Smooth muscle cell (in vitro differentiated cells): ENCODE measurements around the gene SMG5. TPM values are rescaled to one million over a fixed set of nuclear protein-coding genes. Genes with fewer than 3 reads are reported as not detected.

Experiments
- DNase-seq: peaks from one replicate; lab custom pipeline; 2025; ENCODE audit not compliant: unreplicated experiment; lab: John Stamatoyannopoulos, UW
- H2AFZ ChIP-seq: fragments of 200-600 bp; sonication (generic); 2 replicates; pipeline ENCODE4 v1.6.0; 2016; ENCODE audit warnings: antibody characterized with exemption, low read depth, mild to moderate bottlenecking
- H3F3A ChIP-seq: fragments of 200-600 bp; sonication (generic); 2 replicates; pipeline ENCODE4 v1.6.0; 2017; ENCODE audit warnings: antibody characterized with exemption, low read depth
- H3K27ac ChIP-seq: fragments of 200-600 bp; sonication (generic); 2 replicates; pipeline ENCODE4 v1.5.1; 2016; ENCODE audit warnings: low read depth, mild to moderate bottlenecking
- H3K27me3 ChIP-seq: fragments of 200-600 bp; sonication (generic); 2 replicates; pipeline ENCODE4 v1.6.1; 2016; ENCODE audit warnings: low read depth, mild to moderate bottlenecking
- H3K36me3 ChIP-seq: fragments of 200-600 bp; sonication (generic); 2 replicates; pipeline ENCODE4 v1.5.1; 2016; ENCODE audit warnings: low read depth
- H3K4me1 ChIP-seq: fragments of 200-600 bp; sonication (generic); 2 replicates; pipeline ENCODE4 v1.5.1; 2016; ENCODE audit warnings: low read depth
- H3K4me2 ChIP-seq: fragments of 200-600 bp; sonication (generic); 2 replicates; pipeline ENCODE4 v1.6.0; 2016; ENCODE audit warnings: mild to moderate bottlenecking
- H3K4me3 ChIP-seq: fragments of 200-600 bp; sonication (generic); 2 replicates; pipeline ENCODE4 v1.5.1; 2016; ENCODE audit warnings: mild to moderate bottlenecking
- H3K79me2 ChIP-seq: fragments of 200-600 bp; sonication (generic); 2 replicates; pipeline ENCODE4 v1.6.0; 2016; ENCODE audit warnings: low read depth, mild to moderate bottlenecking
- H3K9ac ChIP-seq: fragments of 200-600 bp; sonication (generic); 2 replicates; pipeline ENCODE4 v1.6.0; 2016; ENCODE audit warnings: low read depth
- H3K9me3 ChIP-seq: fragments of 200-600 bp; sonication (generic); replicated peaks from 2 replicates; pipeline ENCODE4 v1.5.1; 2016; ENCODE audit warnings: low read depth
- H4K20me1 ChIP-seq: fragments of 200-600 bp; sonication (generic); 2 replicates; pipeline ENCODE4 v1.6.0; 2016; ENCODE audit warnings: low read depth
- WGBS: methylation state at CpG from one replicate; pipeline ENCODE4 v1.1.7; 2016; ENCODE audit warnings: low lambda C conversion rate; 5-methylcytosine and 5-hydroxymethylcytosine counted together
- polyA plus RNA-seq: library from polyadenylated mRNA; unstranded; fragments of >200 nt; fragmentation: Nextera tagmentation; extraction: Ambion mirVana; gene quantifications from 2 replicates; pipeline ENCODE4 v1.2.1, GENCODE V29; 2016
- total RNA-seq: library from RNA; depleted of rRNA; stranded (reverse); fragments of >200 nt; gene quantifications from 2 replicates; pipeline ENCODE4 v1.2.3, GENCODE V29; 2014
- TF ChIP-seq, protein P1 (sequence below): fragments of 200-600 bp; sonication (generic); IDR thresholded peaks from 2 replicates; pipeline ENCODE4 v1.5.1; 2017; ENCODE audit warnings: borderline replicate concordance, mild to moderate bottlenecking, antibody characterized with exemption; ENCODE audit not compliant: insufficient read depth, poor library complexity, severe bottlenecking

Gene SMG5
- total and polyA plus RNA-seq, 2 experiments from 2014 or later = 42.3 to 47.4 TPM

- H3K36me3 ChIP-seq = no peaks in the 10 kb centered on the region
- WGBS = 15% methylated on average over 8 of the region's 8 CpGs
- H3K4me1 ChIP-seq = peaks cover 24% of the 10 kb centered on the region
- no peaks in the 10 kb centered on the region for H3K27me3 ChIP-seq
- H3K9ac ChIP-seq = peak overlapping the region; percentile 97
- H3F3A ChIP-seq = no peaks in the 10 kb centered on the region
- H3K4me3 ChIP-seq = peak overlapping the region; percentile 82
- H3K4me2 ChIP-seq = peak overlapping the region; percentile 94
- TF ChIP-seq, protein P1, sequence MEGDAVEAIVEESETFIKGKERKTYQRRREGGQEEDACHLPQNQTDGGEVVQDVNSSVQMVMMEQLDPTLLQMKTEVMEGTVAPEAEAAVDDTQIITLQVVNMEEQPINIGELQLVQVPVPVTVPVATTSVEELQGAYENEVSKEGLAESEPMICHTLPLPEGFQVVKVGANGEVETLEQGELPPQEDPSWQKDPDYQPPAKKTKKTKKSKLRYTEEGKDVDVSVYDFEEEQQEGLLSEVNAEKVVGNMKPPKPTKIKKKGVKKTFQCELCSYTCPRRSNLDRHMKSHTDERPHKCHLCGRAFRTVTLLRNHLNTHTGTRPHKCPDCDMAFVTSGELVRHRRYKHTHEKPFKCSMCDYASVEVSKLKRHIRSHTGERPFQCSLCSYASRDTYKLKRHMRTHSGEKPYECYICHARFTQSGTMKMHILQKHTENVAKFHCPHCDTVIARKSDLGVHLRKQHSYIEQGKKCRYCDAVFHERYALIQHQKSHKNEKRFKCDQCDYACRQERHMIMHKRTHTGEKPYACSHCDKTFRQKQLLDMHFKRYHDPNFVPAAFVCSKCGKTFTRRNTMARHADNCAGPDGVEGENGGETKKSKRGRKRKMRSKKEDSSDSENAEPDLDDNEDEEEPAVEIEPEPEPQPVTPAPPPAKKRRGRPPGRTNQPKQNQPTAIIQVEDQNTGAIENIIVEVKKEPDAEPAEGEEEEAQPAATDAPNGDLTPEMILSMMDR = no peak
- peaks cover 44% of the 10 kb centered on the region for H4K20me1 ChIP-seq
- peak overlapping the region; percentile 87 for H3K27ac ChIP-seq
- peak; percentile 26 for DNase-seq
- peaks cover 42% of the 10 kb centered on the region for H3K79me2 ChIP-seq
- no peak overlapping the region for H2AFZ ChIP-seq
- H3K9me3 ChIP-seq = no peaks in the 10 kb centered on the region
These were observed 1.3 kb downstream of the SMG5 start for GRCh38 chr1:156281281-156281680.

DNA sequence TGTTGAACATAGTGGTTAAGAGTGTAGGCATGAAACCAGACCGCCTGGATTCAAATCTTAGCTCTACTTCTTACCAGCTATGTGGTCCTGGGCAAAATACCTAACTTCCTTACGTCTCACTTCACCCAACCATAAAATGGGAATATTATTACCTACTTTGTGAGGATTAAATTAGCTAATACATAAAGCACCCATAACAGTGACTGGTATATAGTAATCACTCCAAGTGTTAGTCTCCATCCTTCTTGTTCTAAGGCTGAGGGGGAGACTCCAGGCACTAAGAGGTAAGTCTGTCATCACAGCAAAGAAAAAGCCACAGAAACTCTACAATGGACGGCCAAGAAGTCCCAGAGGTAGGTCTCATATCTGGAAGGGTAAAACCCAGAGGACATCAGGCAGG, 2.8 kb downstream of the SMG5 start:
- Histone ChIP-seq H3F3A (no peaks in the 10 kb centered on the region), H3K27me3 (no peaks in the 10 kb centered on the region), H3K4me1 (peaks cover 24% of the 10 kb centered on the region), H3K9ac (no peak overlapping the region), H3K27ac (no peak overlapping the region), H2AFZ (no peak overlapping the region), H3K79me2 (peaks cover 42% of the 10 kb centered on the region), H3K9me3 (no peaks in the 10 kb centered on the region), H3K4me3 (no peak overlapping the region), H4K20me1 (peaks cover 51% of the 10 kb centered on the region), H3K36me3 (no peaks in the 10 kb centered on the region), H3K4me2 (no peak overlapping the region)
- DNase-seq = no peak
- whole genome bisulfite sequencing = 94% methylated on average over 3 of the region's 3 CpGs
- TF ChIP-seq, protein P1 = no peak

GRCh38 chr1:156276966-156277381, 5.7 kb downstream of the SMG5 start:
- no peak for DNase-seq
- Histone ChIP-seq H3K36me3 (peaks cover 18% of the 10 kb centered on the region), H3K27ac (no peak overlapping the region), H3K9ac (no peak overlapping the region), H3K27me3 (no peaks in the 10 kb centered on the region), H2AFZ (no peak overlapping the region), H3K79me2 (peaks cover 35% of the 10 kb centered on the region), H4K20me1 (peaks cover 56% of the 10 kb centered on the region), H3F3A (no peaks in the 10 kb centered on the region), H3K4me1 (peaks cover 14% of the 10 kb centered on the region), H3K9me3 (no peaks in the 10 kb centered on the region), H3K4me3 (no peak overlapping the region), H3K4me2 (no peak overlapping the region)
- TF ChIP-seq, protein P1 = no peak
- 86% methylated on average over 6 of the region's 6 CpGs for WGBS

- no peaks in the 10 kb centered on the region for H3K9me3 ChIP-seq
- H3K27me3 ChIP-seq = no peaks in the 10 kb centered on the region
- H3K79me2 ChIP-seq = peaks cover 31% of the 10 kb centered on the region
- no peak overlapping the region for H3K27ac ChIP-seq
- no peak overlapping the region for H3K4me3 ChIP-seq
- H3F3A ChIP-seq = no peaks in the 10 kb centered on the region
- peaks cover 9% of the 10 kb centered on the region for H3K4me1 ChIP-seq
- H3K9ac ChIP-seq = no peak overlapping the region
- no peak for DNase-seq
- H2AFZ ChIP-seq = no peak overlapping the region
- no peak overlapping the region for H3K4me2 ChIP-seq
- H3K36me3 ChIP-seq = peaks cover 18% of the 10 kb centered on the region
- TF ChIP-seq, protein P1 = no peak
- peaks cover 52% of the 10 kb centered on the region for H4K20me1 ChIP-seq
These were observed 6.1 kb downstream of the SMG5 start for GRCh38 chr1:156276532-156276931.
